ENCODE results near the gene HACE1.
"Not testable (repeated sequence)": the region's sequence is repeated elsewhere in the genome, so short reads cannot be mapped to it uniquely, and the experiment has no call there.

The HACE1 gene

GRCh38 chr6:104820820-104821219 lies 38.9 kb downstream of the HACE1 start:
- DNase-seq, result not testable (repeated sequence)

GRCh38 chr6:104816125-104816524 lies 43.6 kb downstream of the HACE1 start:
- no peak for DNase-seq

- DNase-seq, result no peak
These were observed 45.0 kb downstream of the HACE1 start for GRCh38 chr6:104814743-104815142.

- DNase-seq, result no peak
These were observed 46.2 kb downstream of the HACE1 start for GRCh38 chr6:104813552-104813951.

GRCh38 chr6:104809116-104809515 lies 50.6 kb downstream of the HACE1 start:
- DNase-seq, result no peak

GRCh38 chr6:104805335-104805734 lies 54.4 kb downstream of the HACE1 start:
- not testable (repeated sequence) for DNase-seq

- DNase-seq, result no peak
These were observed 60.5 kb downstream of the HACE1 start for GRCh38 chr6:104799134-104799657.

- DNase-seq, result no peak
These were observed 63.5 kb downstream of the HACE1 start for GRCh38 chr6:104796031-104796785.

GRCh38 chr6:104795363-104795762 lies 64.4 kb downstream of the HACE1 start:
- DNase-seq, result no peak

- DNase-seq, result no peak
These were observed 69.9 kb downstream of the HACE1 start for GRCh38 chr6:104789770-104790190.

- no peak for DNase-seq
These were observed 71.3 kb downstream of the HACE1 start for GRCh38 chr6:104788400-104788799.

GRCh38 chr6:104787305-104787704 lies 72.4 kb downstream of the HACE1 start:
- DNase-seq, result no peak

- no peak for DNase-seq
These were observed 74.8 kb downstream of the HACE1 start for GRCh38 chr6:104784884-104785283.

GRCh38 chr6:104771258-104771832 lies 88.4 kb downstream of the HACE1 start:
- DNase-seq, result no peak

GRCh38 chr6:104768906-104769305 lies 90.8 kb downstream of the HACE1 start:
- DNase-seq, result no peak

- no peak for DNase-seq
These were observed 93.1 kb downstream of the HACE1 start for GRCh38 chr6:104766595-104766994.

- DNase-seq, result no peak
These were observed 104.8 kb downstream of the HACE1 start for GRCh38 chr6:104754788-104755409.

GRCh38 chr6:104753251-104753650 lies 106.5 kb downstream of the HACE1 start:
- DNase-seq, result no peak

GRCh38 chr6:104750449-104750848 lies 109.3 kb downstream of the HACE1 start:
- DNase-seq, result no peak

- not testable (repeated sequence) for DNase-seq
These were observed 120.6 kb downstream of the HACE1 start for GRCh38 chr6:104739124-104739523.

- DNase-seq, result not testable (repeated sequence)
These were observed 122.2 kb downstream of the HACE1 start for GRCh38 chr6:104737567-104737966.

GRCh38 chr6:104736545-104736944 lies 123.2 kb downstream of the HACE1 start:
- DNase-seq, result no peak

GRCh38 chr6:104730450-104730849 lies 129.3 kb downstream of the HACE1 start:
- no peak for DNase-seq

- DNase-seq, result no peak
These were observed 130.3 kb downstream of the HACE1 start for GRCh38 chr6:104729433-104729832.

Data from stimulated activated CD4-positive, alpha-beta T cell treated with anti-CD3 and anti-CD28 coated beads, Interleukin-4, amount 100 ng/mL, for 1 hour (primary cell).